H9 (cell line): Measurements from ENCODE around the gene KCNMB2. TPM values are rescaled to one million over a fixed set of nuclear protein-coding genes. Genes with fewer than 3 reads are reported as not detected.

ENCODE experiments used
- DNase-seq: peaks from one replicate; pipeline ENCODE4 v3.0.0-alpha.2; 2017
- H2AFZ ChIP-seq: one replicate; pipeline ENCODE4 v1.6.1; 2013; ENCODE audit warnings: mild to moderate bottlenecking, low read length, control low read depth, moderate library complexity
- H2AK5ac ChIP-seq: 2 replicates; pipeline ENCODE4 v1.6.1; 2013; ENCODE audit warnings: low read length, control low read depth, mixed read lengths; ENCODE audit not compliant: insufficient read length
- H2BK120ac ChIP-seq: one replicate; pipeline ENCODE4 v1.6.1; 2013; ENCODE audit warnings: low read depth, mild to moderate bottlenecking, low read length, control low read depth, inconsistent platforms; ENCODE audit not compliant: poor library complexity, severe bottlenecking
- H2BK12ac ChIP-seq: 2 replicates; pipeline ENCODE4 v1.6.1; 2013; ENCODE audit warnings: low read length, control low read depth, mixed read lengths, low read depth; ENCODE audit not compliant: insufficient read length
- H2BK15ac ChIP-seq: 2 replicates; pipeline ENCODE4 v1.6.1; 2013; ENCODE audit warnings: low read depth, low read length, control low read depth
- H2BK20ac ChIP-seq: one replicate; pipeline ENCODE4 v1.6.1; 2013; ENCODE audit warnings: low read depth, mild to moderate bottlenecking, low read length, control low read depth, inconsistent platforms; ENCODE audit not compliant: poor library complexity, severe bottlenecking
- H2BK5ac ChIP-seq: 2 replicates; pipeline ENCODE4 v1.6.1; 2013; ENCODE audit warnings: low read length, control low read depth, mixed read lengths; ENCODE audit not compliant: insufficient read length
- H3K14ac ChIP-seq: 2 replicates; pipeline ENCODE4 v1.6.1; 2013; ENCODE audit warnings: low read length, control low read depth; ENCODE audit not compliant: insufficient read depth
- H3K18ac ChIP-seq: 2 replicates; pipeline ENCODE4 v1.6.1; 2013; ENCODE audit warnings: low read depth, mild to moderate bottlenecking, mixed read lengths, low read length, control low read depth; ENCODE audit not compliant: insufficient read length
- H3K23ac ChIP-seq: 2 replicates; pipeline ENCODE4 v1.6.1; 2013; ENCODE audit warnings: low read length, control low read depth, mixed read lengths, low read depth; ENCODE audit not compliant: insufficient read length
- H3K23me2 ChIP-seq: 2 replicates; pipeline ENCODE4 v1.6.1; 2013; ENCODE audit warnings: low read depth, mild to moderate bottlenecking, mixed read lengths, low read length, control low read depth; ENCODE audit not compliant: insufficient read length, poor library complexity, severe bottlenecking
- H3K27ac ChIP-seq: 2 replicates; pipeline ENCODE4 v1.5.1; 2013; ENCODE audit warnings: low read length, control low read depth, mixed read lengths, low read depth; ENCODE audit not compliant: insufficient read length
- H3K27me3 ChIP-seq: 2 replicates; pipeline ENCODE4 v1.6.1; 2013; ENCODE audit warnings: low read length, control low read depth, inconsistent platforms; ENCODE audit not compliant: insufficient read depth
- H3K4ac ChIP-seq: 2 replicates; pipeline ENCODE4 v1.6.1; 2013; ENCODE audit warnings: low read depth, mild to moderate bottlenecking, control low read depth, inconsistent platforms, low read length, moderate library complexity
- H3K4me1 ChIP-seq: 2 replicates; pipeline ENCODE4 v1.6.1; 2013; ENCODE audit warnings: low read length, control low read depth, inconsistent platforms; ENCODE audit not compliant: insufficient read depth
- H3K4me2 ChIP-seq: 2 replicates; pipeline ENCODE4 v1.6.1; 2013; ENCODE audit warnings: low read length, control low read depth, mixed read lengths; ENCODE audit not compliant: insufficient read length, insufficient read depth
- H3K56ac ChIP-seq: 2 replicates; pipeline ENCODE4 v1.6.1; 2013; ENCODE audit warnings: low read depth, mild to moderate bottlenecking, mixed read lengths, low read length, control low read depth; ENCODE audit not compliant: insufficient read length
- H3K79me1 ChIP-seq: 2 replicates; pipeline ENCODE4 v1.6.1; 2013; ENCODE audit warnings: low read depth, mild to moderate bottlenecking, moderate library complexity, low read length, control low read depth, inconsistent platforms; ENCODE audit not compliant: insufficient read depth, poor library complexity, severe bottlenecking
- H3K79me2 ChIP-seq: 2 replicates; pipeline ENCODE4 v1.6.1; 2013; ENCODE audit warnings: low read length, control low read depth, inconsistent platforms; ENCODE audit not compliant: insufficient read depth
- H3K9ac ChIP-seq: 2 replicates; pipeline ENCODE4 v1.6.1; 2013; ENCODE audit warnings: low read length, control low read depth, mixed read lengths; ENCODE audit not compliant: insufficient read length; ENCODE audit errors: extremely low read depth
- H3K9me3 ChIP-seq: one replicate; pipeline ENCODE4 v1.6.1; 2013; ENCODE audit warnings: low read depth, low read length, inconsistent platforms; ENCODE audit not compliant: control insufficient read depth
- H3T11ph ChIP-seq: one replicate; pipeline ENCODE4 v1.6.1; 2013; ENCODE audit warnings: mild to moderate bottlenecking, low read length, control low read depth, inconsistent platforms
- H4K20me1 ChIP-seq: one replicate; pipeline ENCODE4 v1.6.1; 2013; ENCODE audit not compliant: control insufficient read depth, insufficient read length, insufficient read depth
- H4K5ac ChIP-seq: 2 replicates; pipeline ENCODE4 v1.6.1; 2013; ENCODE audit warnings: low read depth, mild to moderate bottlenecking, mixed read lengths, low read length, control low read depth; ENCODE audit not compliant: insufficient read length
- H4K8ac ChIP-seq: replicated peaks from 2 replicates; pipeline ENCODE4 v1.6.1; 2013; ENCODE audit warnings: low read length, control low read depth, mixed read lengths, low read depth; ENCODE audit not compliant: insufficient read length
- H4K91ac ChIP-seq: 2 replicates; pipeline ENCODE4 v1.6.1; 2013; ENCODE audit warnings: low read depth, mild to moderate bottlenecking, moderate library complexity, mixed read lengths, low read length, control low read depth; ENCODE audit not compliant: insufficient read length
- H3K27ac Mint-ChIP-seq, 3 experiments: 2 replicates in 2 of 3; 3 replicates in 1 of 3; pipeline ENCODE4 v1.8.0; 2020 to 2021; ENCODE audit warnings: mixed read lengths in 3 of 3, mild to moderate bottlenecking in 1 of 3, moderate library complexity in 1 of 3
- H3K27me3 Mint-ChIP-seq: 2 replicates; pipeline ENCODE4 v1.8.0; 2021; ENCODE audit warnings: low read depth, mild to moderate bottlenecking, moderate library complexity, mixed read lengths
- H3K36me3 Mint-ChIP-seq, 3 experiments: 2 replicates in 2 of 3; 3 replicates in 1 of 3; pipeline ENCODE4 v1.8.0; 2020 to 2021; ENCODE audit warnings: low read depth in 3 of 3, mixed read lengths in 3 of 3; ENCODE audit not compliant: insufficient read depth in 1 of 3
- H3K4me1 Mint-ChIP-seq, 2 experiments: 2 replicates each; pipeline ENCODE4 v1.8.0; 2020; ENCODE audit warnings: mixed read lengths in 2 of 2
- H3K4me3 Mint-ChIP-seq, 2 experiments: 2 replicates in 1 of 2; 3 replicates in 1 of 2; pipeline ENCODE4 v1.8.0; 2020 to 2021; ENCODE audit warnings: mild to moderate bottlenecking in 2 of 2, mixed read lengths in 2 of 2, moderate library complexity in 1 of 2
- H3K9me3 Mint-ChIP-seq, 2 experiments: 2 replicates in 1 of 2; 3 replicates in 1 of 2; pipeline ENCODE4 v1.8.0; 2020; ENCODE audit warnings: mild to moderate bottlenecking in 2 of 2, mixed read lengths in 2 of 2, moderate library complexity in 1 of 2
- CTCF ChIP-seq: fragments of 200-600 bp; sonication (generic); conservative IDR thresholded peaks from 3 replicates; pipeline ENCODE4 v1.8.0; 2021; ENCODE audit warnings: antibody characterized with exemption, mild to moderate bottlenecking
- WGBS: extraction: QIAGEN DNeasy Blood & Tissue Kit; methylation state at CpG from one replicate; pipeline ENCODE4 v1.1.7; 2013; ENCODE audit warnings: missing lambda C conversion rate, low lambda C conversion rate, mixed read lengths; ENCODE audit not compliant: insufficient read length; ENCODE audit errors: extremely low coverage; 5-methylcytosine and 5-hydroxymethylcytosine counted together
- total RNA-seq: library from RNA; stranded (reverse); gene quantifications from 2 replicates; pipeline ENCODE4 v1.2.1, GENCODE V29; 2021

KCNMB2 gene
- total RNA-seq, 1 experiment from 2014 or later = not detected

GRCh38 chr3:178567611-178568010 is 31.4 kb downstream of the KCNMB2 start:
- no peaks in the 10 kb centered on the region for H3K23me2 ChIP-seq
- no peak overlapping the region for H4K91ac ChIP-seq
- H3K4me1 ChIP-seq = no peaks in the 10 kb centered on the region
- no peak overlapping the region for H4K5ac ChIP-seq
- no CpG with 5 or more reads among the region's 3 CpGs for WGBS
- no peak overlapping the region for H3K9ac ChIP-seq
- H2BK5ac ChIP-seq = no peak overlapping the region
- Mint-ChIP-seq H3K4me1 (0 out of 4 replicates have a peak, but pooled peaks cover 0 to 4% of the 10 kb centered on the region in 2 experiments), H3K27ac (no peak overlapping the region), H3K9me3 (no peaks in the 10 kb centered on the region), H3K27me3 (no peaks in the 10 kb centered on the region), H3K36me3 (no peaks in the 10 kb centered on the region), H3K4me3 (no peak overlapping the region)
- no peak for TF ChIP-seq CTCF
- no peaks in the 10 kb centered on the region for H3K79me2 ChIP-seq
- no peak overlapping the region for H3K27ac ChIP-seq
- no peak overlapping the region for H3K23ac ChIP-seq
- no peak overlapping the region for H2BK120ac ChIP-seq
- H3K18ac ChIP-seq = no peak overlapping the region
- H3T11ph ChIP-seq = no peak overlapping the region
- no peaks in the 10 kb centered on the region for H3K79me1 ChIP-seq
- H3K27me3 ChIP-seq = no peaks in the 10 kb centered on the region
- H2BK12ac ChIP-seq = no peak overlapping the region
- H2AFZ ChIP-seq = no peak overlapping the region
- H3K14ac ChIP-seq = no peak overlapping the region
- H2AK5ac ChIP-seq = no peak overlapping the region
- H3K56ac ChIP-seq = no peak overlapping the region
- H4K20me1 ChIP-seq = no peaks in the 10 kb centered on the region
- H2BK20ac ChIP-seq = no peak overlapping the region
- H2BK15ac ChIP-seq = no peak overlapping the region
- DNase-seq = no peak
- no peak overlapping the region for H4K8ac ChIP-seq
- H3K9me3 ChIP-seq = no peaks in the 10 kb centered on the region
- H3K4me2 ChIP-seq = no peak overlapping the region
- no peak overlapping the region for H3K4ac ChIP-seq
